Umbilical cord (tissue), 2 donors: ENCODE results near the gene NPC1L1. TPM values are rescaled to one million over a fixed set of nuclear protein-coding genes. Genes with fewer than 3 reads are reported as not detected.

Source experiments
- DNase-seq: peaks from one replicate; pipeline ENCODE4 v3.0.0-alpha.2; 2015; ENCODE audit warnings: low spot score
- total RNA-seq: library from RNA; depleted of rRNA; stranded (reverse); fragments of >200 nt; gene quantifications from one replicate; pipeline ENCODE4 v1.2.3, GENCODE V29; 2014; ENCODE audit warnings: low replicate concordance; ENCODE audit not compliant: insufficient read depth

The NPC1L1 gene, protein sequence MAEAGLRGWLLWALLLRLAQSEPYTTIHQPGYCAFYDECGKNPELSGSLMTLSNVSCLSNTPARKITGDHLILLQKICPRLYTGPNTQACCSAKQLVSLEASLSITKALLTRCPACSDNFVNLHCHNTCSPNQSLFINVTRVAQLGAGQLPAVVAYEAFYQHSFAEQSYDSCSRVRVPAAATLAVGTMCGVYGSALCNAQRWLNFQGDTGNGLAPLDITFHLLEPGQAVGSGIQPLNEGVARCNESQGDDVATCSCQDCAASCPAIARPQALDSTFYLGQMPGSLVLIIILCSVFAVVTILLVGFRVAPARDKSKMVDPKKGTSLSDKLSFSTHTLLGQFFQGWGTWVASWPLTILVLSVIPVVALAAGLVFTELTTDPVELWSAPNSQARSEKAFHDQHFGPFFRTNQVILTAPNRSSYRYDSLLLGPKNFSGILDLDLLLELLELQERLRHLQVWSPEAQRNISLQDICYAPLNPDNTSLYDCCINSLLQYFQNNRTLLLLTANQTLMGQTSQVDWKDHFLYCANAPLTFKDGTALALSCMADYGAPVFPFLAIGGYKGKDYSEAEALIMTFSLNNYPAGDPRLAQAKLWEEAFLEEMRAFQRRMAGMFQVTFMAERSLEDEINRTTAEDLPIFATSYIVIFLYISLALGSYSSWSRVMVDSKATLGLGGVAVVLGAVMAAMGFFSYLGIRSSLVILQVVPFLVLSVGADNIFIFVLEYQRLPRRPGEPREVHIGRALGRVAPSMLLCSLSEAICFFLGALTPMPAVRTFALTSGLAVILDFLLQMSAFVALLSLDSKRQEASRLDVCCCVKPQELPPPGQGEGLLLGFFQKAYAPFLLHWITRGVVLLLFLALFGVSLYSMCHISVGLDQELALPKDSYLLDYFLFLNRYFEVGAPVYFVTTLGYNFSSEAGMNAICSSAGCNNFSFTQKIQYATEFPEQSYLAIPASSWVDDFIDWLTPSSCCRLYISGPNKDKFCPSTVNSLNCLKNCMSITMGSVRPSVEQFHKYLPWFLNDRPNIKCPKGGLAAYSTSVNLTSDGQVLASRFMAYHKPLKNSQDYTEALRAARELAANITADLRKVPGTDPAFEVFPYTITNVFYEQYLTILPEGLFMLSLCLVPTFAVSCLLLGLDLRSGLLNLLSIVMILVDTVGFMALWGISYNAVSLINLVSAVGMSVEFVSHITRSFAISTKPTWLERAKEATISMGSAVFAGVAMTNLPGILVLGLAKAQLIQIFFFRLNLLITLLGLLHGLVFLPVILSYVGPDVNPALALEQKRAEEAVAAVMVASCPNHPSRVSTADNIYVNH (N-terminal part only)
- 0.48 TPM for total RNA-seq

DNA sequence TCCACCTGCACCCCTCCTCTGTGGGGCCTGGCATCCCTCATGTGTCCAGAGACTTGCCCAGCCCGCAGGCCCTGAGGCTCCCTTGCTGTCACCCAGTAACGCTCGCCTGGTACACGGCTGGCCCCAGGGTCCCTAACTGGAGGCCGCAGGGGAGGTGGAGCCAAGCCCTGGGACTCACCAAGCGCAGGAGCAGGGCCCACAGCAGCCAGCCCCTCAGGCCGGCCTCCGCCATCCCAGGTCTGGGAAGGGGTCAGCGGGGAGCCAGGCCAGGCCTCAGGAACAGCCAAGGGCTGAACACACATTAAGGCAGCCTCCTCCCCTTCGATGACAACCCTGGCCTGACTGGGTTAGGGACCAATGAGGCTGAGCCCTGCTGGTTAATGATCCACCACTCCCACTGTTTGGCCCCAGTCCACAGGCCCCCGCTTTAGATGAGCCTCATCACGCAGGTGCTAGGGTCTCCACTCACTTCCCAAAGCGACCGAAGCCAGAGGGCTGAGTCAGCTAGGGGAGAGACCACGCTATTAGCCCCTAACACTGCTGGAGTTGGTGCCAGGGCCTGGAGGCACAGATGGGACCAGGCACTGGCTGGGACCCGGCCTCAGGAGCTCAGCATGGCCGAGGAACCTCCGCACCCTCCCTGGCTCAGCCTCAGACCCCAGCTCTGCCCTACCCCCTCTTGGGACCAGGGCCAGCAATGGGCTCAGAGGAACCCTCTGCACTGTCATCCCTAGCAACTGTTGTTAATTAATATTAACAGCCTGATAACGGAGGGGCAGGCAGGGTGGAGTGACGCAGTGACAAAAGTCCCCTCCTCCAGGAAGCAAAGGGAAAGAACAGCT, at the start of gene NPC1L1:
Gene NPC1L1 (minus strand): TSS at position 303 of the 842 bp plus-strand sequence. CDS start 71 bp downstream, at position 232.
- no peak for DNase-seq

DNA sequence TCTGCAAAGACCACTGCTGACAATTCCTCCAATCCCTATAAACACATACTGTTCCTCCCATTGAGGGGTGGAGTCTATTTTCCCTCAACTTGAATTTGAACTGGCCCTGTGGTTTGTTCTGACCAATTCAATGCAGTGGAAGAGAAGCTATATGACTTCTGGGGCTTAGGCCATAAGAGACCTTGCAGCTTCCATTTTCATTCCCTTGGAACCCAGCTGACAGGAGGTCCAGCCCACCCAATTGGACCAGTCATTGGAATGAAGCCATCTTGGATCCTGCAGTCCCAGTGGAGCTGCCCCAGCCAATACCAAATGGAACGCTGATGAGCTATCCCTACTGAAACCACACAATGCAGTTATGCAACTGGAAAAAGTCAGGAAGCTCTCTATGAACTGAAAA, 49.8 kb upstream of the NPC1L1 start:
- DNase-seq: no peak

DNA sequence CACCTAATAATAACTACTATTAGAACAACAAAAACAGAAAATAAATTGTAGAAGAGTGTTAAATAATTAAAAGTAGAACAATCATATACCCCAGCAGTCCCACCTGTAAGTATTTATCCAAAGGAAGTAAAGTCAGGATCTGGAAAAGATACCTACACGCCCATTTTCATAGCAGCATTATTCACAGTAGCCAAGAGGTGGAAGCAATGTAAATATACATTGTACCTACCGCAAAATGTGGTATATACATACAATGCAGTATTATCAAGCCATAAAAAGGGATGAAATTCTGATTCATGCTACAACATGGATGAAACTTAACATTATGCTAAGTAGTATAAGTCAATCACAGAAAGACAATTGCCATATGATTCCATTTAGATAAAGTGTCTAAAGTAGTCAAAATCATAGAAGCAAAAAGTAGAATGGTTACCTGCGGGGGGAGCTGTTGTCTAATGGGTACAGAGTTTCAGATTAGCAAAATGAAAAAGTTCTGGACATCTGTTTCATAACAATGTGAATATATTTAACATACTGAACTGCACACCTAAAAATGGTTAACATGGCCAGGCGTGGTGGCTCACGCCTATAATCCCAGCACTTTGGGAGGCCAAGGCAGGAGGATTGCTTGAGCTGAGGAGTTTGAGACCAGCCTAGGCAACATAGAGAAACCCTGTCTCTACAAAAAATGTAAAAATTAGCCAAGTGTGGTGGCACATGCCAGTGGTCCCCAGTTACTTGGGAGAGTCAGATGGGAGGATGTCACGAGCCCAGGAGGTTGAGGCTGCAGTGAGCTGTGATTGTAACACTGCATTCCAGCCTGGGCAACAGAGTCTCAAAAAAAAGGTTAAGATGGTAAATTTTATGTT, 46.9 kb upstream of the NPC1L1 start:
- DNase-seq: peak; percentile 61

DNA sequence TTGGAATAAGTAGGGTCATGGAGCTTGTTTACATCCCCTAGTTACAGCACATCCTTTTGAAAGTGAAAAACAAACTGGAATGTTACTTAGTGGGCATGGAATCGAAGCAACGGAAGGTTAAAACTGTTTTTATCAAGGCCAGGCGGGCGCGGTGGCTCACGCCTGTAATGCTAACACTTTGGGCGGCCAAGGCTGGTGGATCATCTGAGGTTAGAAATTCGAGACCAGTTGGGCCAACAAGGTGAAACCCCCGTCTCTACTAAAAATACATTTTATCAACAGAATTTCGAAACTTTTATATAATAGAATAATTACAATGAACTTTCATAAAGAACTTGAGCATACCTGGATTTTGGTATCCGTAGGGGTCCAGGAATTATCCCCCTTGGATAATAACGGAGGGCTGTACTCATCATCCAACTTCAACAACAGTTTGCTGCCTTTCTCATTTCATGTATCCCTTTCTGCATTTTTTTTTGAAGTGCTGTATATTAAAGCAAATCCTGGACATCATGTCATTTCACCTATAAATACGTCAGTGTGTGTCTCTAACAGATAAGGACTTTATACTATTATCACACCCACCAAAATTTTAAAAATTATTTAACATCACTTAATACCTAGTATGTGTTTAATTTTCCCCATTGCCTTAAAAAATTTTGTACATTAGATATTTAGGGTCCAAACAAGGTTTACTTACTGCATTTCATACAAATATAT, 42.2 kb upstream of the NPC1L1 start:
- DNase-seq: no peak

DNA sequence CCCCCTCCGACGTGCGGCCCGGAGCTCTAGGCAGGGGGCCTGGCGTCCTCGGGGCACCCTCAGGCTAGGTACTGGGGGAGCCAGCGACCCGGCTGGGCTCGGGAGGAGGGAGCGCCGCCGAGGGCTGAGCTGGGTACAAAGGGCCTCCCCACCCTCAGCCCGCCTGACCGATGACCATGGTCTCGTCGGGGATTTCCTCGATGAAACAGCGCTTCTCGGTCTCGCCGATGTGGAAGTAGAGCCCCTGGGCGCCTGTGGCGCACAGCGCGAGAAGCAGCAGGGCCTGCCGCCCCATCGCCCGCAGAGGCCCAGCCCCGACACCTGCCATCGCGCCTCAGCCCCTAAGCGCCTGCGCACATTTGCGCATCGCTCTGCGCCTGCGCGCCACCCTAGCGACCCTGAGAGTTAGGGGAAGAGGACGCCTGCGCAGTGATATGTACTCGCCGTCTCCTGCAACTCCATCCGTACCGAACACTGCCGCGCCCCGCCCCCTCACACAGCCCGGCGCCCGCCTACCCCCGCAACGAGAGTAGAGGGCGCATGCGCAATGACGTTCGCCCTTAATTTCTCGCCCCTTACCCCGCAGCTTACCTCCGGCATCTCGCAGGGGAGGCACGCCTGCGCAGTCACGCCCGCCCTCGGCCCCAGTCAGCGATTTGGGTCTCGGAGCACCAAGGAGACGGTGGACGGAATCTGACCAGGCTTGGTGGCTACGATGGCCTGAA, 40.9 kb upstream of the NPC1L1 start, which contains the start of gene TMED4:
Gene TMED4 (minus strand): TSS at position 353 of the 725 bp plus-strand sequence. CDS start 25 bp downstream, at position 328.
- DNase-seq: peak; percentile 99

DNA sequence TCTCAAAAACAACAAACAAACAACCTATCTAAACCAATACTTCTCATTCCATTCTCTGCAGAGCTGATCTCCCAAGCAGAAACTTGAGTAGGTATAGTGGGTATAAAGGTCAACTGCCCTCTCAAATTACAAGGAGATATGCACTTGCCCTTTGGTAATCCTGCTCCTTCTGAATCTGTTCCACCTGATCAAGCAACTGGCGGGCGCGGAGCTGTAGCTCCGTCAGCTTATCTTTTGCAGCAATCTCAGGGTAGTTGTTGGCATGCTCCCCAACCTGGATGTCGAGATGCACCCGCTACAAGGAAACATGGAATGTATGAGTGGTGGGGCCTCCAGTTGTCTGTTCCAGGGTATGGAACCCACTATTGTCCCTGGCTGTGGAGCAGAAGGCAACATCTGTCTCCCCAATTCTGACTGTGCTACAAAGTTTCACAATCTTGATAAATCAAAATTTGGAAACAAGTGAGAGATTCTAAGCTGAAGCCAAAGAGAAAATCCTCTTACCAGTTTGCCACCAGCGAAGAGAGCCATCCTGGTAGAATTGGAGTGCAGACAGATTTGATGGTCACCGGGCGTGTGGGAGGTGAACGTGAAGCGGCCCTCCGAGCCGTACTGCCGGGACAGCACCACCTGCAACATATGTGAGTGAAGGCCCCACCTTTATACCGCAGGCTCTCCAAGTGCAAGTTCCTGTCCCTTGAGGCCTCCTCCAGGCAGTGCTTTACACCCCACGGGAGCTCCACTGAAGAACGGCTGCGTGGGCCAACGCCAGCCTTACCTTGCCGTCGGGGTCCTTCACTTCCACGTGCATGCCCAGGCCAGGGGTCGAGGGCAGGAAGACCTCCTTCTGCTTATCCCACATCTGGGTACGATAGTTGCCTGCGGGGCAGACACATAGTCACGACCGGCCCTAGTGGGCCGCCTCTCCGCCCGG, 40.1 kb upstream of the NPC1L1 start:
- no peak for DNase-seq

DNA sequence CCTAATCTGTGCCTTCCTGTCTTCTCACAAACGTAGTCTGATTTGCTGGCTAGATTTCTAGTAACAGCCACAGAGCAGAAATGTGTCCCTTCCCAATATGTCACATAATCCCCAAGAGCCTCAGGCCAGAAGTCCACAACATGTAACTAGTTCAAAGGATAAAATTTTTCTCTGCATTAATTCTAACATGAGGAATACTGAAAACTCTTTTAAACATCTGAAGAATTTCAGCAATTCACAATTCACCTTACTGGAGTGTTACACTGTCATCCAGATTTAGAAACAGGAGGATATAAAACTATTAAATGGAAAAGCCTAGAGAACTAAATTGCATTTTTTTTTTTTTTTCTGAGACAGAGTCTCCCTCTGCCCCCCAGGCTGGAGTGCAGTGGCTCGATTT, 35.1 kb upstream of the NPC1L1 start:
- no peak for DNase-seq

DNA sequence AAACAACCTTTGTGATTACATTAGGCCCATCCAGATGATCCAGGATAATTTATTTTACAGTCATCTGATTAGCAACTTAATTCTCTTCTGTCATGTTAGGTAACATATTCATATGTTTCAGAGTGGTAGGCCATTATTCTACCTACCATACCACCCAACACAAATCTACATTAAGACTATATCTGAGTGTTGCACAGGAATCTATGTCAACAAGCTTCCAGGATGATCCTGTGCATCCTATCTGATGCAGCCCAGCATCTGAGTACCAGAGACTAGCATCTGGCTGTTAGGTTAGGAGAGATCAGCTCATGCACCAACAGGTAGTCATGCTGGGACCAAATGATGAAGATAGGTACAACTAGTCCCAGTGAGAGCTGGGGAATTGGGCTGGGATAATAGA, 33.9 kb upstream of the NPC1L1 start:
- DNase-seq: no peak

DNA sequence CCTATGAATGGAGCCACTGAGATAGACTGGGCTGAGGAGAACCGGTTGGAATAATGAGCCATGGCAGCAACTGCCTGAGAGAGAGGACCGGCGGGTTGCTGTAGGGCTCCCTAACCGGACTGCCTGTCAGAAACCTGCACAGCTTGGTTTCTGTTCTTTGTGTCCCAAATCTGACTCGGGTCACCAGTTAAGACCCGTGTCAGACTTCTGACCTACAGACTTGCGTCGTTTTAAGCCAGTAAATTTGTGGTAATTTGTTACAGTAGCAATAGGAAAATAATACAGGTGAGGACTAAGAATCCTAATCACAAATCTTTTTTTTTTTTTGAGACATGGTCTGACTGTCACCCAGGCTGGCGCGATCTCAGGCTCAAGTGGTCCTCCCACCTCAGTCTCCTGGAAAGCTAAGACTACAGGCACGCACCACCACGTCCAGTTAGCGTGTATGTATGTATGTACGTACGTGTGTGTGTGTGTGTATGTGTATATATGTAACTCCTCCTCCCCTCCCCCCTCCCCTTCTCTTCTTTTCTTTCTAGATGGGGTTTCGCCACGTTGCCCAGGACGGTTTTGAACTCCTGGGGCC, 33.2 kb upstream of the NPC1L1 start:
- no peak for DNase-seq

DNA sequence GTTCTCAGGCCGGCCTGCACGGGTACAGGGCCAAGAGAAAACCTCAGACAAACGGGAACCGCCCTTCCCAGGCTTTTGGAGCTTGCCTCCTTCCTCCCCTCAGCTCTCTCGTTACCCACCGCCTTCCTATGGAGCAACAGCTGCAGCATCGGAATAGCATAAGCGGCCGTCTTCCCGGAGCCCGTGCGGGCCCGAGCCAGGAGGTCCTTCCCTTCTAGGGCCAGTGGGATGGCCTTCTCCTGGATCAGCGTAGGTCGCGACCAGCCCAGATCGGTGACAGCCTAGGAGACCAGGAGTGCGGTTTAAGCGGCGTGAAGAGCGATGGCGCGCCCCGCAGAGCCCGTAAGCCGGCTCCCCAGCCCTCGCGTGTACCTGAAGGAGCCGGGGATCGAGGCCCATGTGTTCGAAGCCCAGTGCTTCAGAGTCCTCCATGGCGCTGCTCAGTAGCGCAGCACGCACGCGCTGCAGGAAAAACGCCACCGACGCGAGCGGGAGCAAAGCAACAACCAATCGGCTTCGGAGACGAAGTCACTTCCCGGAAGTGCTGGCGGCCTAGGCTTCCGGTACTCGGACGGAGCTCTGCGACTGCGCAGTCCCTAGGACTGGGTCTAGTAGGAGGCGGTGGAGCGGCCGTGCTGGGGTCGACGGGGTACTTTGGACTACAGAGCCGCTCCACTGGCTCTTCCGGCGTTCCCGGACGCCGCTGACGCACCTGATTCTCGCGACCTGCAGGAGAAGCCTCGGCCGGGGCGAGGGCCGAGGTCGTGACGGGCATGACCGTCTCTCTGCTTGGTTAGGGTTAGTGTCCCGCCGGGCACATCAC, 32.5 kb upstream of the NPC1L1 start, which contains the start of gene DDX56:
Gene DDX56 (minus strand): TSS at position 445 of the 823 bp plus-strand sequence. CDS start 13 bp downstream, at position 432.
- DNase-seq: peak; percentile 98

DNA sequence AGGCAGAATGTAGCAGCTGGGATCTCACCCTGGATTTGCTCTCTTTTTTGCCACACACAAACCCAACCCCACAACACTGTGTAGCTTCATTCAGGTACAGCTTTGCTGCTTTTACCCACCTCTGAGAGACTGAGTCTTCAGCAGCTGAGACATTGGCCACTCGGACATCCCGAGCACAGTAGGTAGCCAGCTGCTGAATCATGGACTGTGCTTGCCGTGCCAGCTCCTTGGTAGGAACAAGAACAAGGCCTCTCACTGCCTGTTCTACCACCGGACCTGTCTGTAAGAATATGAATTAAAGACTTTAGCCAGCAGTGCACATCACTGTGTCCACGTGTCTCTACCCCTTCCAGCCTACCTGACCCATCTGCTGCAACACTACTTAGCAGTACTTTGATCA, 31.6 kb upstream of the NPC1L1 start:
- no peak for DNase-seq

DNA sequence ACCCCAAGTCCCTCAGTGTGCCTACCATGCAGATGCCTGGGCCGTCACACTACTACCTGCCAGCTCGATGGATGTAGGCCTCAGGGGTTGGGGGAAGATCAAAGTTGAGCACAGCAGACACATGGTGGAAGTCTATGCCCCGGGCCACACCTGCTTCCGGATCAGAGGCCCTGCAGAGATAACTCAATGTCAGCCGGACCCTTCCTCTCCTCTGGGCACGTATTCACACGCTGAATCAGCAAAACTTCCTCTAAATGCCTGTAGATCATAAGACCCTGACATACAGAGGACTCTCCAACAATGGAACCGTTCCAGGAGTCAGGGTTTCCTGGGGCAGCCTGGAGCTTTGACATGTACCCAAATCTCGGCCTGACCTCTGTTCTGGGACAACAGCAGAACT, 28.8 kb upstream of the NPC1L1 start:
- no peak for DNase-seq

DNA sequence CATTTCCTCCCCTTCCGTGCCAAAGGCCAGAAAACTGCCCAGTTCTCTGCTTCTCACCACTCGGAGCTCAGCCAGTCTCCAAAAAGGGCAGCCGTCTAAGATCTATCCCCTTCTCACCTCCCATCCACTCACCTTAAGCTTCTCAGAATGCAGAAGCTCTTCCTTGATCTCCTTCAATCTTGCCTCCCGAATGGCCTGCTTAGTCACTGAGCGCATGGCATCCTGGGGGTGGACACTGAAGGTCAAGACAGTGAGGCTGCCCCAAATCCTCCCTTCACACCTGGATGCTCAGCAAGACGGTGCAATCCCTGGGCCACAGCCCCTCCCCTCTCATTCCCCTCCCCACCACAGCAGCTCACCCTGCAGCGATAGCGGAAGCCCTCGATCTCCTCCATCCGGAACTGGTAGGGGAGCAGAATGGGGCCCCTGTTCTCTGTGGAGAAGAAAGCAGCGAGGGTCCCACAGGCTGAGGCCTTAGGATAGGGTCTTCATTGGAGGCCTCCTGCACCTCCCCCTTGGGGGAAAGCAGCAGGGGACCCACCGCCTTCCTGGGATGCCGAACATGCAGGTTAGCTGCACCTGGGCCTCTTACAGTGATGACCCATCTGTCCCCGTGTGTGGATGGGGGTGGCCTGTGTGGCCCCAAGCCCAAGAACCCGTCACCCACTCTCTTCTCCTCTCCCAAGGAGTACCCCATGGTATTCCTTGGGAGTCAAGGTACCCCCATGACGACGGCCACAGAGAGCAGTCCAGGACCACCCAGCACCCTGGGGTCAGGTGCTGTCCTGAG, 27.8 kb upstream of the NPC1L1 start:
- DNase-seq: no peak

DNA sequence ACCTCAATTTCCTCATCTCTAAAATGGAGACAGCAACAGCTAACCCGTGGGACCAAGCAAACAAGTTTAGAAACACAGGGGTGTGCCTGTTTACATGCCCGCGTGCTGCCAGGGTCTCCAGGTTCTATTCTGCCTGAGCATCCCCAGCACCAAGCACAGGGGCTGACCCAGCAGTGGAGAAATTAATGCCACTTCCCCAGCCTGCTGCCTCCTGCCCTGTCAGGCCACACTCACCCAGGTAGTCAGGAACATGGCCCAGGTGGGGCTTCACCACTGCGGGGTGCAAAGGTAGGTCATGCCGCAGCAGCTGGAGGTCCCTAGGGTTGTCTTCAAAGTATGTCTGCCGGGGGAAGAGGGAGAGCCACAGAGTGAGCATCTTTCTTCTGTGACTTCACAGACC, 26.8 kb upstream of the NPC1L1 start:
- DNase-seq: no peak

DNA sequence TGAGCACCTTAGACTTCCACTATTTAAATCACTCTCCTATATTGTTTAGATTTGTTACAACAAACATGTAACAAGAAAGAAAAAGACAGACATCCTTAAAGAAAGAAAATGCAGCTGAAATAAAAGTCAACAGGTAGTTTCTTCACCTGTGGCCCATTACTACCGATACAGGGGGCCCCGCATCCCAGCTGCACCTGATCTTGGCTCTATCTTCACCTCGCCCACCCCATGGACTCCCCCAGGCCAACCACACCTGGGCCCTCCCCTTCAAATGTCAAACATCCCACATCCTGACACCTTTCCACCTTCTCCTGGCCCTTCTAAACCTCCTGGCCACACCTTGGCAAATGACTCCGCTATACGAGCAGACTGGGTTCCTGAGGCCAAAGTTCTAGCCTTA, 25.6 kb upstream of the NPC1L1 start:
- no peak for DNase-seq
